ENCODE data around the gene NELFB. TPM values are rescaled to one million over a fixed set of nuclear protein-coding genes. Genes with fewer than 3 reads are reported as not detected.

NELFB gene
- total and polyA plus RNA-seq, 10 donors = 26.6 to 49.7 (median 38.7) TPM

DNA sequence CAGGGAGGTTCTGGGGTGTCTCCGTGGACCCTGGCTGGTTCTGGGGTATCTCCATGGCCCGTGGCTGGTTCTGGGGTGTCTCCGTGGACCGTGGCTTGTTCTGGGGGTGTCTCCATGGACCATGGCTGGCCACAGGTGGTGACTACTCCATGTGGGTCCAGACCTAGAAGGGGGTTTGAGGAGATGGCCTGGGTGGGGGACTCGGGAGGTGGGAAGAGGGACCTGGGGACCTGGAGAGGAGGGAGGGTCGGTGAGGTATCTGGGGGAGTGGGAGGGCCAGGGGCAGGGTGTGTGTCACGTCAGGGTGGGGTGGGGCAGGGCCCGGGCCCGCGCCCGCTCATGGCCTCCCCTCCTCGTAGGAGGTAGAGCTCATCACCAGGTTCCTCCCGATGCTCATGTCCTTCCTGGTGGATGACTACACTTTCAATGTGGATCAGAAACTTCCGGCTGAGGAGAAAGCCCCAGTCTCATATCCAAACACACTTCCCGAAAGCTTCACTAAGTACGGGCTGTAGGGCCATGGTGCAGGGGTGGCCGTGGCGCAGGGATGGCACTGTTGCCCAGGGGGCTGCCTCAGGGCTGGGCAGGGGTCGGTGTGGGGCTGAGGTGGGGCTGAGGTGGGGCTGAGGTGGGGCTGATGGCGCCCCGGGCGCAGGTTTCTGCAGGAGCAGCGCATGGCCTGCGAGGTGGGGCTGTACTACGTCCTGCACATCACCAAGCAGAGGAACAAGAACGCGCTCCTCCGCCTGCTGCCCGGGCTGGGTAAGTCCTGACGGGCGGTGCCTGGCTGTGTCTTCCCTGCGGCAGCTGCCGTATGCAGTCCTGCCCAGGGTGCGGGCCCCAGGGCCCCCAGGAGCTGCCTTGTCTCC lies 11.7 kb downstream of the NELFB start:
- H3K27ac ChIP-seq = peak overlapping the region in 2 of 8 donors; percentile 14 to 70
- H3K4me1 ChIP-seq = peaks cover 12 to 60% (median 36%) of the 10 kb centered on the region in 6 donors
- intact Hi-C loops (cut with DNase I; ENCODE audit: low total_unique reads) = no loop called here
- WGBS, 5 donors = 90 to 95% (median 90%) methylated on average over 28 to 34 of the region's 34 CpGs
- H3K9me3 ChIP-seq = no peaks in the 10 kb centered on the region
- peaks cover 0 to 91% (median 41%) of the 10 kb centered on the region in 6 donors for H3K36me3 ChIP-seq
- H3K27me3 ChIP-seq (replicated peaks in 1 of 7) = no peaks in the 10 kb centered on the region
- peak; percentile 78 for DNase-seq
- no peak overlapping the region for H3K4me3 ChIP-seq
- TF ChIP-seq POLR2AphosphoS5 (IDR thresholded peaks at IDR 0.05) = peak in 1 of 3 donors; percentile 33
- TF ChIP-seq, protein P1, sequence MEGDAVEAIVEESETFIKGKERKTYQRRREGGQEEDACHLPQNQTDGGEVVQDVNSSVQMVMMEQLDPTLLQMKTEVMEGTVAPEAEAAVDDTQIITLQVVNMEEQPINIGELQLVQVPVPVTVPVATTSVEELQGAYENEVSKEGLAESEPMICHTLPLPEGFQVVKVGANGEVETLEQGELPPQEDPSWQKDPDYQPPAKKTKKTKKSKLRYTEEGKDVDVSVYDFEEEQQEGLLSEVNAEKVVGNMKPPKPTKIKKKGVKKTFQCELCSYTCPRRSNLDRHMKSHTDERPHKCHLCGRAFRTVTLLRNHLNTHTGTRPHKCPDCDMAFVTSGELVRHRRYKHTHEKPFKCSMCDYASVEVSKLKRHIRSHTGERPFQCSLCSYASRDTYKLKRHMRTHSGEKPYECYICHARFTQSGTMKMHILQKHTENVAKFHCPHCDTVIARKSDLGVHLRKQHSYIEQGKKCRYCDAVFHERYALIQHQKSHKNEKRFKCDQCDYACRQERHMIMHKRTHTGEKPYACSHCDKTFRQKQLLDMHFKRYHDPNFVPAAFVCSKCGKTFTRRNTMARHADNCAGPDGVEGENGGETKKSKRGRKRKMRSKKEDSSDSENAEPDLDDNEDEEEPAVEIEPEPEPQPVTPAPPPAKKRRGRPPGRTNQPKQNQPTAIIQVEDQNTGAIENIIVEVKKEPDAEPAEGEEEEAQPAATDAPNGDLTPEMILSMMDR (IDR thresholded peaks at IDR 0.05 in 8 of 11, conservative IDR thresholded peaks at IDR 0.05 in 3 of 11) = no peak

DNA sequence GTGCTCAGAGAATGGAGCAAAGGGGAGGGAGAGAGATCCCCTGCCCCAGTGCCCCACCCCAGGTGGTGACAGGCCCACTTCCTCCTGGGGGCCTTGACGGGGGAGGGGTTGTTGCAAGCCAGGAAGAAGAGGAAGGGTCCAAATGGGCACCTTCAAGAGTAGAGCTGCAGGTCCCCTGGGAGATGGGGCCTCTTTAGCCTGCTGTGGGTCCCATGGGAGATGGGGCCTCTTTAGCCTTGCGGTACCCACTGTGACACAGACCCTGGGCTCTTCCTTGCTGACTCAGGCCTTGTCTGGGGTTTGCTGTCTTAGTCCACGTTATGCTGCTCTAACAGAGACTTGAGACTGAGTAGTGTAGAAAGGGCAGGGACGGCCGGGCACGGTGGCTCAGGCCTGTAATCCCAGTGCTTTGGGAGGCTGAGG lies 12.8 kb downstream of the NELFB start:
- TF ChIP-seq, protein P1 (IDR thresholded peaks at IDR 0.05 in 8 of 11, conservative IDR thresholded peaks at IDR 0.05 in 3 of 11) = no peak
- peak in 1 of 3 donors; percentile 25 for TF ChIP-seq POLR2AphosphoS5 (IDR thresholded peaks at IDR 0.05)
- 62 to 68% (median 66%) methylated on average over 5 to 6 of the region's 6 CpGs for WGBS, 5 donors
- Histone ChIP-seq H3K27me3 (replicated peaks in 1 of 7) (no peaks in the 10 kb centered on the region), H3K4me3 (peak overlapping the region in 2 of 8 donors; percentile 41 to 70), H3K27ac (peak overlapping the region in 6 of 8 donors; percentile 3 to 82 (median 70)), H3K4me1 (peaks cover 12 to 69% (median 36%) of the 10 kb centered on the region in 6 donors), H3K9me3 (no peaks in the 10 kb centered on the region), H3K36me3 (peaks cover 0 to 98% (median 52%) of the 10 kb centered on the region in 6 donors)
- peak; percentile 73 for DNase-seq
- intact Hi-C loops (cut with DNase I; ENCODE audit: low total_unique reads) = no loop called here

DNA sequence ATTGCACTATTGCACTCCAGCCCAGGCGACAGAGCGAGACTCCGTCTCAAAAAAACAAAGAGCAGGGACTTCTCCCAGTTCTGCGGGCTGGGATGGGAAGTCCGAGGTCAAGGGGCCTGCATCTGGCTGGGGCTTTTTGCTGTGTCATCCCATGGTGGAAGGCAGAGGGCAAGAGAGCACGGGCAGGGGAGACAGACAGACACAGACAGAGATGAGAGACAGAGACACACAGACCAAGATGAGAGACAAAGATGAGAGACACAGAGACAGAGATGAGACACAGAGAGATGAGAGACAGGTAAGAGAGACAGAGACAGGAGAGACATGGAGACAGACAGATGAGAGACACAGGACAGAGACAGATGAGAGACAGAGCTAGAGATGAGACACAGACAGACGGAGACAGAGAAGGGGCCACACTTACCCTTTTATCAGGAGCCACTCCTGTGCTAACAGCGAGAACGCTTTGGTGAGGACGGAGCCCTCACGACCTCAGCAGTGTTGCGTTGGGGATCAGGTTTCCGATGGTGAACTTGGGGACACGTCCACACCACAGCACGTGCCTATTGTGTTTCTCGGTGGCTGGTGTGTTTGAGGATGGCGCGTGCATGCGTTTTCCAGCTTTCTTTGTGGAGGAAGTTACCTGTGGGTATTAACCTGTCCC lies 13.5 kb downstream of the NELFB start:
- no peak for DNase-seq
- Histone ChIP-seq H3K4me3 (peak overlapping the region in 5 of 8 donors; percentile 17 to 70 (median 24)), H3K9me3 (no peaks in the 10 kb centered on the region), H3K36me3 (peaks cover 0 to 98% (median 54%) of the 10 kb centered on the region in 6 donors), H3K4me1 (peaks cover 12 to 73% (median 36%) of the 10 kb centered on the region in 6 donors), H3K27me3 (replicated peaks in 1 of 7) (no peaks in the 10 kb centered on the region), H3K27ac (peak overlapping the region in 7 of 8 donors; percentile 3 to 82 (median 70))
- intact Hi-C loops (cut with DNase I; ENCODE audit: low total_unique reads) = no loop called here
- WGBS, 5 donors = 60 to 75% (median 70%) methylated on average over 19 of the region's 19 CpGs
- TF ChIP-seq, protein P1 (IDR thresholded peaks at IDR 0.05 in 8 of 11, conservative IDR thresholded peaks at IDR 0.05 in 3 of 11) = peak in 1 of 11 experiments; percentile 4
- TF ChIP-seq POLR2AphosphoS5 (IDR thresholded peaks at IDR 0.05) (peak in 1 of 3 donors; percentile 10), POLR2A (IDR thresholded peaks at IDR 0.05) (no peak)

All from spleen (tissue), 11 donors.